ENCODE data around the gene TEAD1. TPM values are rescaled to one million over a fixed set of nuclear protein-coding genes. Genes with fewer than 3 reads are reported as not detected.

The TEAD1 gene
- total and polyA plus RNA-seq, 9 of the 15 experiments (the other 6 are each of a cell fraction or from before 2014, with no cell fraction given): 1.7 to 17.7 (median 10.8) TPM

- Histone ChIP-seq H3K27ac (ENCODE audit: extremely low read depth, low read depth, low read length) (no peak overlapping the region), H3K9me1 (ENCODE audit: control insufficient read depth, insufficient read depth, low read length) (no peaks in the 10 kb centered on the region), H3K9ac (ENCODE audit: insufficient read depth in 1 of 2, low read depth in 2 of 2, low read length in 2 of 2) (no peak overlapping the region), H3K4me2 (ENCODE audit: insufficient read depth, low read length) (no peak overlapping the region), H3K36me3 (ENCODE audit: control insufficient read depth, insufficient read depth, low read length) (peaks cover 66% of the 10 kb centered on the region), H3K79me2 (ENCODE audit: control insufficient read depth, insufficient read depth, low read length) (0 out of 3 replicates have a peak, but pooled peaks cover 5% of the 10 kb centered on the region), H4K20me1 (replicated peaks; ENCODE audit: control insufficient read depth, insufficient read depth, low read length) (no peaks in the 10 kb centered on the region; the same call in 1 of the 2 replicates), H3K9me3 (replicated peaks; ENCODE audit: control insufficient read depth, insufficient read depth, low read depth, low read length) (no peaks in the 10 kb centered on the region), H3K4me1 (replicated peaks in 1 of 2; ENCODE audit: control insufficient read depth in 2 of 2, insufficient read depth in 2 of 2, low read length in 2 of 2) (peaks cover 0 to 4% of the 10 kb centered on the region in 2 experiments; a peak in 1 of 5 replicates), H3K27me3 (ENCODE audit: control insufficient read depth in 2 of 2, insufficient read depth in 2 of 2, low read length in 2 of 2) (no peaks in the 10 kb centered on the region), H2AFZ (ENCODE audit: low read depth, low read length) (no peak overlapping the region), H3K4me3 (no peak overlapping the region)
- TF ChIP-seq ZC3H11A (IDR thresholded peaks at IDR 0.05; ENCODE audit: low read depth, low read length): no peak
- TF ChIP-seq MCM2 (IDR thresholded peaks at IDR 0.05; ENCODE audit: low read depth): no peak
- TF ChIP-seq ZNF121 (CRISPR knock-in tag; conservative IDR thresholded peaks at IDR 0.05): 0 out of 2 replicates have a peak, but pooled peaks have one; percentile 14
- ChIA-PET CTCF (ENCODE audit: low intra/inter-chr PET ratio) (interaction anchor here (0.6 to 1.9 kb wide), 5 partner anchors 149 to 603 kb away, joined by 3 to 16 read pairs (median 5); no protein-coding TSS in a partner anchor), POLR2A (interaction anchor here (0.7 to 1.7 kb wide), 3 partner anchors 12 to 499 kb away, joined by 4 to 9 read pairs (median 4); no protein-coding TSS in a partner anchor)
- in situ Hi-C loops (cut with MboI) (loop anchor here (10.0 kb wide), 1 partner anchor 370 kb away; no protein-coding TSS in a partner anchor), intact Hi-C loops (cut with micrococcal nuclease) (loop anchor here (1.0 to 10.0 kb wide), 4 partner anchors 150 to 370 kb away; no protein-coding TSS in a partner anchor)
- BruUV-seq (replicated peaks): no TSS peak
- no peak for DNase-seq (ENCODE audit: extremely low read depth in 1 of 4, low spot score in 3 of 4)
- ATAC-seq: no peak
- 85% methylated on average over 7 of the region's 7 CpGs for WGBS (ENCODE audit: insufficient coverage, low coverage, missing lambda C conversion rate)
- FAIRE-seq: no peak
These were observed 290.4 kb downstream of the TEAD1 start for GRCh38 chr11:12964650-12965049.

- 72% methylated on average over 5 of the region's 5 CpGs for WGBS (ENCODE audit: insufficient coverage, low coverage, missing lambda C conversion rate)
- H3K4me2 ChIP-seq (ENCODE audit: insufficient read depth, low read length): no peak overlapping the region
- CTCF ChIA-PET (ENCODE audit: low intra/inter-chr PET ratio): interaction anchor here (1.7 kb wide), 1 partner anchor 186 kb away, joined by 16 read pairs; no protein-coding TSS in a partner anchor
These were observed 291.8 kb downstream of the TEAD1 start for GRCh38 chr11:12966002-12966401.

More at GRCh38 chr11:12966002-12966401, 291.8 kb downstream of the TEAD1 start:
- Histone ChIP-seq H3K9me3 (replicated peaks; ENCODE audit: control insufficient read depth, insufficient read depth, low read depth, low read length) (no peaks in the 10 kb centered on the region), H3K36me3 (ENCODE audit: control insufficient read depth, insufficient read depth, low read length) (peaks cover 72% of the 10 kb centered on the region), H2AFZ (ENCODE audit: low read depth, low read length) (no peak overlapping the region), H3K9ac (ENCODE audit: insufficient read depth in 1 of 2, low read depth in 2 of 2, low read length in 2 of 2) (no peak overlapping the region), H3K27me3 (ENCODE audit: control insufficient read depth in 2 of 2, insufficient read depth in 2 of 2, low read length in 2 of 2) (no peaks in the 10 kb centered on the region), H3K79me2 (ENCODE audit: control insufficient read depth, insufficient read depth, low read length) (0 out of 3 replicates have a peak, but pooled peaks cover 5% of the 10 kb centered on the region), H3K27ac (ENCODE audit: extremely low read depth, low read depth, low read length) (no peak overlapping the region), H3K4me3 (no peak overlapping the region), H3K9me1 (ENCODE audit: control insufficient read depth, insufficient read depth, low read length) (no peaks in the 10 kb centered on the region), H3K4me1 (replicated peaks in 1 of 2; ENCODE audit: control insufficient read depth in 2 of 2, insufficient read depth in 2 of 2, low read length in 2 of 2) (peaks cover 0 to 4% of the 10 kb centered on the region in 2 experiments; a peak in 1 of 5 replicates), H4K20me1 (replicated peaks; ENCODE audit: control insufficient read depth, insufficient read depth, low read length) (no peaks in the 10 kb centered on the region; the same call in 1 of the 2 replicates)
- DNase-seq (ENCODE audit: extremely low read depth in 1 of 4, low spot score in 3 of 4) (no peak), FAIRE-seq (no peak), ATAC-seq (no peak)
- intact Hi-C loops (cut with micrococcal nuclease) (loop anchor here (10.0 kb wide), 1 partner anchor 369 kb away; no protein-coding TSS in a partner anchor), in situ Hi-C loops (cut with MboI) (loop anchor here (10.0 kb wide), 1 partner anchor 369 kb away; no protein-coding TSS in a partner anchor)
- no TSS peak for BruUV-seq (replicated peaks)
- TF ChIP-seq CREB3L1 (IDR thresholded peaks at IDR 0.05; ENCODE audit: borderline replicate concordance, low read depth) (no peak), ZNF408 (CRISPR knock-in tag; IDR thresholded peaks at IDR 0.05; ENCODE audit: low read depth) (no peak), SUPT5H (IDR thresholded peaks at IDR 0.05) (0 out of 2 replicates have a peak, but pooled peaks have one; percentile 19), DMBX1 (CRISPR knock-in tag; IDR thresholded peaks at IDR 0.05; ENCODE audit: borderline replicate concordance) (no peak), JUN (IDR thresholded peaks at IDR 0.05; ENCODE audit: borderline replicate concordance, low read depth, low read length) (no peak), JUN (CRISPR knock-in tag; IDR thresholded peaks at IDR 0.05; ENCODE audit: borderline replicate concordance) (no peak), ZNF512 (tag; IDR thresholded peaks at IDR 0.05) (no peak), TARDBP (IDR thresholded peaks at IDR 0.05) (no peak)
- POLR2A ChIA-PET: interaction anchor here (1.7 kb wide), 1 partner anchor 15 kb away, joined by 9 read pairs; no protein-coding TSS in a partner anchor
